HUES64 (cell line): ENCODE results near the gene HSP90AB1.

Experiments
- H3K27ac ChIP-seq: 2 replicates; pipeline ENCODE4 v1.7.0; 2013; ENCODE audit warnings: low read depth, low read length, inconsistent platforms
- H3K27me3 ChIP-seq: 2 replicates; pipeline ENCODE4 v1.6.1; 2013; ENCODE audit warnings: mild to moderate bottlenecking, low read length; ENCODE audit not compliant: insufficient read depth
- H3K36me3 ChIP-seq: 2 replicates; pipeline ENCODE4 v1.6.1; 2013; ENCODE audit warnings: mild to moderate bottlenecking, low read length; ENCODE audit not compliant: insufficient read depth
- H3K4me1 ChIP-seq: 2 replicates; pipeline ENCODE4 v1.6.1; 2013; ENCODE audit warnings: mild to moderate bottlenecking, low read length, moderate library complexity; ENCODE audit not compliant: insufficient read depth
- H3K4me3 ChIP-seq: 2 replicates; pipeline ENCODE4 v1.5.1; 2013; ENCODE audit warnings: mild to moderate bottlenecking, low read length, moderate library complexity
- H3K9ac ChIP-seq: 2 replicates; pipeline ENCODE4 v1.6.1; 2013; ENCODE audit warnings: mild to moderate bottlenecking, low read depth, low read length
- H3K9me3 ChIP-seq: 2 replicates; pipeline ENCODE4 v1.6.1; 2013; ENCODE audit warnings: low read depth, low read length; ENCODE audit not compliant: insufficient read depth
- WGBS: fragments of 150-250, 120-280 bp; methylation state at CpG from one replicate; pipeline ENCODE4 v1.1.7; 2013; ENCODE audit warnings: missing lambda C conversion rate; 5-methylcytosine and 5-hydroxymethylcytosine counted together

The HSP90AB1 gene

DNA sequence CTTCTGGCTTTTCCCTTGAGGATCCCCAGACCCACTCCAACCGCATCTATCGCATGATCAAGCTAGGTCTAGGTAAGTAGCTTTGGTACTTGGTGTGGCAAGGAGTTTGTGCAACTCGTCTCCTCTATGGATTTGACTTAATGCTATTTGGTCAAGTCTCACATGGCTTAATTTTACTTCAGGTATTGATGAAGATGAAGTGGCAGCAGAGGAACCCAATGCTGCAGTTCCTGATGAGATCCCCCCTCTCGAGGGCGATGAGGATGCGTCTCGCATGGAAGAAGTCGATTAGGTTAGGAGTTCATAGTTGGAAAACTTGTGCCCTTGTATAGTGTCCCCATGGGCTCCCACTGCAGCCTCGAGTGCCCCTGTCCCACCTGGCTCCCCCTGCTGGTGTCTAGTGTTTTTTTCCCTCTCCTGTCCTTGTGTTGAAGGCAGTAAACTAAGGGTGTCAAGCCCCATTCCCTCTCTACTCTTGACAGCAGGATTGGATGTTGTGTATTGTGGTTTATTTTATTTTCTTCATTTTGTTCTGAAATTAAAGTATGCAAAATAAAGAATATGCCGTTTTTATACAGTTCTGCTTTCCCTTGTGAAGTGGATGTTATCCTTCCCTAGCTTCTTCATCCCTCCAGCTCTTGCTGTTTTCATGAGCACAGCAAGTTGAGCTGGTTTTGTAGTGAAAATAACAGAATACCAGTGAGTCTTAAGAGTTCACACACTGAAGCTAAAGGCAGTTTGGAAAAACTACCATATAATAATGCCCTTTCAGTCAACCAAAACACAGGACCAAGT is 6.6 kb downstream of the HSP90AB1 start:
- H3K9me3 ChIP-seq, result no peaks in the 10 kb centered on the region
- H3K27ac ChIP-seq, result no peak overlapping the region; the same call in 1 of the 2 replicates
- 86% methylated on average over 9 of the region's 10 CpGs for WGBS
- no peak overlapping the region for H3K4me3 ChIP-seq
- no peaks in the 10 kb centered on the region for H3K27me3 ChIP-seq
- H3K4me1 ChIP-seq, result peaks cover 21% of the 10 kb centered on the region; the same call in 1 of the 2 replicates
- H3K36me3 ChIP-seq, result peaks cover 77% of the 10 kb centered on the region
- H3K9ac ChIP-seq, result no peak overlapping the region

DNA sequence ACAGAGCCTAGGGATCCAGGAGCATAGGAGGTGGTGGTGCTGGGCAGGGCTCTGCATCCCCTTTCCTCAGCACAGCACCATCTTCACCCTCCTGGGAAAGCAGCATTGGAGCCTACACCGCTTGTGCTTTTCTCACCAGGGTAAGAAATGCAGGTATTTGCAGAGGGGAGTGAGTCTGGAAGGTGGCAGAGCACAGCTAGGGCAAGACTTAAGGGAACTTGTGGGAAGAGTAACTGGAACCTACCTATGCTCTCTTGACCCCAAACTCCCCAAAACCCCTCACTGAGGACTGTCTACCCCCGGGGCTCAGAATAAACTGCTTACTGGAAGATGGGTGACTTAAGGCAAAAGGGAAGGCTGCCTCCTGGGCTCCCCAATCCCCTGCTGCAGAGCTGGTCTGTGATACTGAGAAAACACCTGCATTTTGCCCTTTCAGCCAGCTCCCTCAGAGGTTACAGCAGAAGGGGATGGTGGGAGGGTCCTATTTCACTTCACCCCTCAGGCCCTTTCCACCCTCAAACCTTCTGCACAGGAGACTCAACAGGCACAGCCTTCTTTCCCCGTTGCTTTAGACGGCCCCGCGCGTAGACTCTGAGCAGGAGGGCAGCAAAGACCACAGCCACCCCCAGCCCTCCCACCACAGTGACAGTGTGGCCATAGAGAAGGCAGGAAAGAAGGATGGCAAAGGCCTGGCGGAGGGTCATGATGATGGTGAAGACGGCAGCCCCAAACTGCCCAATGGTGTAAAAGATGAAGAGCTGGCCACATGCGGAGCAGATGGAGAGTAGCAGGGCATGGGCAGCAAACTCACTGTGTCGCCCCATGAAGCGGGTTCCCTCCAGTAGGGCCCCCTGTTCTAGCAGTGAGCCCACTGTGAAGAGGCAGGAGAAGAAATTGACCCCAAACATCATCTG is 7.5 kb downstream of the HSP90AB1 start:
- 86% methylated on average over 12 of the region's 12 CpGs for WGBS
- H3K9ac ChIP-seq, result no peak overlapping the region
- peak overlapping the region; percentile 7; the same call in 1 of the 2 replicates for H3K27ac ChIP-seq
- H3K36me3 ChIP-seq, result peaks cover 76% of the 10 kb centered on the region
- peaks cover 12% of the 10 kb centered on the region; the same call in 1 of the 2 replicates for H3K4me1 ChIP-seq
- H3K27me3 ChIP-seq, result no peaks in the 10 kb centered on the region
- H3K4me3 ChIP-seq, result no peak overlapping the region
- no peaks in the 10 kb centered on the region for H3K9me3 ChIP-seq

DNA sequence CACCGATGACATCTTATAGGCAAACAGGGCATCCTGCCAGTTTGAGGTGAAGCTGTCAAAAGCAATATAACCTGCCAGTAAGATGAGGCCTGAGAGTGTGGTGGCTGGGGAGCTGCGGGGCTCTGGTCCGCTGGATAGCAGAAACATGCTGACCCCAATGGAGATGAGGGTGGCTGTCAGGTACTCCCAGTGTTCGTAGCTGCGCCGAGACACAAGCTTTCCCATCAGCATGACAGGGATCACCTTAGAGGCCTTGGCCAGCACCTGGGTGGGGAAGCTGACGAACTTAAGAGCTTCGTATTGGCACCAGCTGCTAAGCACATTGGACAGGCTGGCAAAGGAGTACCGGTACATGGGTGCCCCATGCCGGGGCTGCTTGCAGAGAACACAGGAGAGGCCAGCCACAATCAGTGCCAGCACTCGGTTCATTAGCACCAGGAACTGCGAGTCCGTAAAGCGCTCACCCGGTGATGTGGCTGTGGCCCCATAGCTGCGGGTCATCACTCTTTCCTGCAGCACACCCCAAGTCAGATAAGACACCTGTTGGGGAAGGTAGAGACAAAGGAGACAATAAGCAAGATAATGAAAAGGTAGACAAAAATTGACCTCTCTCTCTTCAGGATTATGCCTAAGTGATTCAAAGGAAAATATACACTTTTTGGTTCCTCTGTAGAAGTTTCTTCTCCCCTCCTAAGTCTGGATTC is 8.4 kb downstream of the HSP90AB1 start:
- Histone ChIP-seq H3K36me3 (peaks cover 76% of the 10 kb centered on the region), H3K4me3 (peak overlapping the region; percentile 92; the same call in 1 of the 2 replicates), H3K9me3 (no peaks in the 10 kb centered on the region), H3K9ac (no peak overlapping the region; the same call in 1 of the 2 replicates), H3K4me1 (peaks cover 10% of the 10 kb centered on the region; the same call in 1 of the 2 replicates), H3K27me3 (no peaks in the 10 kb centered on the region), H3K27ac (peak overlapping the region; percentile 7; the same call in 1 of the 2 replicates)
- 85% methylated on average over 16 of the region's 16 CpGs for WGBS

DNA sequence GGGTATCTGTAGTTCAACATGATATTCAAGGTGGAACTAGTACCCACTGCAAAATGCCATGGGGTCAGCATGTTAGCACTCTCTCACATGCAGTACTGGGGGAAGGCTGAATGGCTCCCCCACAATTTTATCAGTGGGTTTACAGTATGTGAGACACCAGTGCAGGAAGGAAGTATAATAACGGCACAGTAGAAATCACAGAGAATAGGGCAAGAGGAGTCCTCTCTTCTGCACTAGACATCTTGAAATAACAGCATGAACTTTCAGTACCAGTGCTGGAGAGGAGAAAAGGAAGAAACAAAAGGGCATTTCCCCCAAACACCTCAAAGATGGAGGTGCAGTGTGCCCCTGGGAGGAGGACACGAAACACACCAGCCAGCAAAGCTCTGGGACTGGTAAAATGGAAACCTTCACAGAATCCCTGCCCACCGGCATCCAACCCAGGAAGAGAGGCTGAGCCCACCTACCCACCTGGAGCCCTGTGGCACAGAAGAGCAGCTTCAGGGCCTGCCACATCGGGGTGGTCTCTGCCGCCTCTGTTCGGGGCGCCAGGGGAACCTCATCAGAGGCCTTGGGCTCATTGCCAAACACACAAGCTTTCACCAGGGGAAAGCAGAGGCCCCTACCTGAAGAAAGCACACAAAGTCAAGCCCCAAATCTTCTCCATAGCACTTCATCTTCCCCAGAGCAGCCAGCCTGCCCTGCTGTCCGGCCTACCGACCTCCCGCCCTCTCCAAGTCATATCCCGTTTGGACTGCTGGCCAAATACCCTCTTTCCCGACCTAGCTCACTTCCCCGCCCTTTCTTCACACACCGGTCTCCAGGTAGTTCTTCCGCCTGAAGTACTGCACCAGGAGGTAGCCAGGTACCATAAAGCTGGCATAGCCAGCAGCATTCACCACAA is 9.2 kb downstream of the HSP90AB1 start:
- no peaks in the 10 kb centered on the region for H3K27me3 ChIP-seq
- H3K9me3 ChIP-seq, result no peaks in the 10 kb centered on the region
- H3K36me3 ChIP-seq, result peaks cover 72% of the 10 kb centered on the region
- H3K4me1 ChIP-seq, result peaks cover 10% of the 10 kb centered on the region; the same call in 1 of the 2 replicates
- peak overlapping the region; percentile 94 for H3K9ac ChIP-seq
- H3K27ac ChIP-seq, result peak overlapping the region; percentile 94
- peak overlapping the region; percentile 92 for H3K4me3 ChIP-seq
- 30% methylated on average over 15 of the region's 15 CpGs for WGBS

DNA sequence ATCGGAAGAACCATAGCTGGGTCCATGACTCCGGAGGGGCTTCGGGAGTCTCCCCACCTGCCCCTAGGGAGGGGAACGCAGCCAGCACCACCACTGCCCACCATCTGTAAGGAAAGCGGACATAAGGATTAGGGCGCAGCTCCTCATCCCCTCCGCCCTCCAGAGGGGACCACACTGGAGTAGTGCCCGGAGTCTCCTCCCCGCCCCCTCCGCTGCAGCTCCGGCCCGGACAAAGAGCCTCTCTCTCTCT is 9.8 kb downstream of the HSP90AB1 start:
- Histone ChIP-seq H3K27me3 (no peaks in the 10 kb centered on the region), H3K9ac (peak overlapping the region; percentile 94), H3K4me1 (peaks cover 10% of the 10 kb centered on the region; the same call in 1 of the 2 replicates), H3K9me3 (no peaks in the 10 kb centered on the region), H3K36me3 (peaks cover 69% of the 10 kb centered on the region), H3K27ac (peak overlapping the region; percentile 94), H3K4me3 (peak overlapping the region; percentile 92)
- WGBS, result 1% methylated on average over 12 of the region's 12 CpGs

- peaks cover 65% of the 10 kb centered on the region for H3K36me3 ChIP-seq
- H3K9me3 ChIP-seq, result no peaks in the 10 kb centered on the region
- H3K4me1 ChIP-seq, result peaks cover 10% of the 10 kb centered on the region; the same call in 1 of the 2 replicates
Observed at GRCh38 chr6:44257025-44257752, 10.3 kb downstream of the HSP90AB1 start, which contains the start of gene SLC35B2. TSS of gene SLC35B2 (minus strand) at chr6:44257528. CDS start at chr6:44257410, 118 bp downstream.

GRCh38 chr6:44257753-44258324 is 10.9 kb downstream of the HSP90AB1 start:
- Histone ChIP-seq H3K4me1 (peaks cover 16% of the 10 kb centered on the region; the same call in 1 of the 2 replicates), H3K9me3 (no peaks in the 10 kb centered on the region), H3K27me3 (no peaks in the 10 kb centered on the region), H3K36me3 (peaks cover 58% of the 10 kb centered on the region), H3K4me3 (peak overlapping the region; percentile 92), H3K9ac (peak overlapping the region; percentile 94), H3K27ac (peak overlapping the region; percentile 94; the same call in 1 of the 2 replicates)
- 43% methylated on average over 15 of the region's 15 CpGs for WGBS

More at GRCh38 chr6:44257025-44257752, 10.3 kb downstream of the HSP90AB1 start, which contains the start of gene SLC35B2:
- Histone ChIP-seq H3K27me3 (no peaks in the 10 kb centered on the region), H3K4me3 (peak within 1 kb of the TSS; percentile 92), H3K27ac (peak within 1 kb of the TSS; percentile 94), H3K9ac (peak within 1 kb of the TSS; percentile 94)
- under 1% methylated on average over 80 of the region's 80 CpGs for WGBS

DNA sequence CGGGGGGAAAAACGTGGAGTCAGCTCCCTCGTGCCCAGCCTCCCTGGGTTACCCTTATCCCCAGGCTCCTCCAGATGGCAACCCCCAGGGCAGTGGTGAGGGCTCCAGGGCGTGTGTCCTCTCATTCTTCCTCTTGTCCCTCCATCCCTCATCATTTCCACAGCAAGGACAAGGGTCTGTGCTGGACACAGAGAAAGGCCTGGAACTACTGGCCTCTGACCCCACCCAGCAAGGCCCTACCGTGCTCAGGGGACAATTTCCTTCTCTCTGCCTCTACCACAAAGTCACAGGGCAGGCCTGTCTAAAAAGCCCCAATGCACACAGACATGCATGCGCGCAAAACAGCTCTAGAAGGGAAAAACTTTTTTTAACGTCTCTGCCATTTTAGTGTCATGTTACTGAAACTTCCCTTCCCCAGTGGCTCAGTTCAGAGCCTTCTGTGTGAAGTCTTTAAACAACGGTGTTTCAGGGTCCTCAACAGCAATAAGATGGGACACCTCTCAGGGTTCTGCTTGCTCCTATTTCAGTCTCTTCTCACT is 11.5 kb downstream of the HSP90AB1 start:
- no peaks in the 10 kb centered on the region for H3K27me3 ChIP-seq
- H3K4me1 ChIP-seq, result peaks cover 22% of the 10 kb centered on the region; the same call in 1 of the 2 replicates
- 89% methylated on average over 9 of the region's 9 CpGs for WGBS
- H3K4me3 ChIP-seq, result 0 out of 2 replicates have a peak overlapping the region, but pooled peaks have one; percentile 92
- H3K9me3 ChIP-seq, result no peaks in the 10 kb centered on the region
- H3K9ac ChIP-seq, result no peak overlapping the region
- H3K36me3 ChIP-seq, result peaks cover 53% of the 10 kb centered on the region
- no peak overlapping the region for H3K27ac ChIP-seq

DNA sequence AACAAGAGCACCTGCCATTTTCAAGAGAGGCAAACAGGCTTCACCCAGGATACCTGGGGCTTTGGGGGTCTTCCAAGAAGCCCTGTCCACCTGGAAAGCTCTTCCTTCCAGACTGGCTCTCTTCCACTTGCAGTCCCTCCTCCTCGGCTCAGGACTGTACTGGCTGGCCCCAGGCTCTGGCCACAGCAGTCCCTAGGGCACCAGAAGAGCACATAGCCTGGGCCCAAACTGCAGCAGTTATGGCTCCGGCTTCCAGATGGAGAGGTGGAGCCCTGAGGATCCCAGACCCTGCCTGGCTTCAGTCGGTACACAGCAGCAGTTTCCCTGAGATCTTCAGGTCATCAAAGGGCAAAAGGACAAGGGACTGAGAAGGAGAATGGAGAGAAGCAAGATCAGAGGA is 12.0 kb downstream of the HSP90AB1 start:
- no peaks in the 10 kb centered on the region for H3K9me3 ChIP-seq
- H3K36me3 ChIP-seq, result peaks cover 47% of the 10 kb centered on the region
- H3K9ac ChIP-seq, result no peak overlapping the region
- H3K27me3 ChIP-seq, result no peaks in the 10 kb centered on the region
- 97% methylated on average over 3 of the region's 3 CpGs for WGBS
- no peak overlapping the region for H3K4me3 ChIP-seq
- peaks cover 27% of the 10 kb centered on the region for H3K4me1 ChIP-seq
- H3K27ac ChIP-seq, result no peak overlapping the region
